Inferior parietal cortex (tissue), 1 donor: ENCODE data around the gene FOXK1.
"Not testable (repeated sequence)": the region's sequence is repeated elsewhere in the genome, so short reads cannot be mapped to it uniquely, and the experiment has no call there.

Source experiments
- DNase-seq: peaks from one replicate; pipeline ENCODE4 v3.0.0-alpha.2; 2016; ENCODE audit errors: extremely low spot score

Gene FOXK1

GRCh38 chr7:4667776-4668509 is 14.2 kb upstream of the FOXK1 start:
- no peak for DNase-seq

GRCh38 chr7:4668510-4668847 is 13.6 kb upstream of the FOXK1 start:
- DNase-seq, result no peak

GRCh38 chr7:4670791-4671190 is 11.3 kb upstream of the FOXK1 start:
- no peak for DNase-seq

- no peak for DNase-seq
Observed at GRCh38 chr7:4675771-4676367, 6.2 kb upstream of the FOXK1 start.

GRCh38 chr7:4677518-4677917 is 4.6 kb upstream of the FOXK1 start:
- not testable (repeated sequence) for DNase-seq

- DNase-seq, result no peak
Observed at GRCh38 chr7:4681218-4681851, 760 bp upstream of the FOXK1 start.

- DNase-seq, result no peak
Observed at GRCh38 chr7:4682621-4683042, 537 bp downstream of the FOXK1 start.

- no peak for DNase-seq
Observed at GRCh38 chr7:4683043-4683883, 1.2 kb downstream of the FOXK1 start.

- DNase-seq, result no peak
Observed at GRCh38 chr7:4683884-4684565, 1.9 kb downstream of the FOXK1 start.

GRCh38 chr7:4684846-4685245 is 2.8 kb downstream of the FOXK1 start:
- no peak for DNase-seq

- DNase-seq, result not testable (repeated sequence)
Observed at GRCh38 chr7:4685676-4686075, 3.6 kb downstream of the FOXK1 start.

- DNase-seq, result no peak
Observed at GRCh38 chr7:4687956-4688355, 5.9 kb downstream of the FOXK1 start.

GRCh38 chr7:4689151-4689550 is 7.1 kb downstream of the FOXK1 start:
- no peak for DNase-seq

GRCh38 chr7:4689668-4690067 is 7.6 kb downstream of the FOXK1 start:
- DNase-seq, result no peak

- no peak for DNase-seq
Observed at GRCh38 chr7:4690953-4691856, 9.1 kb downstream of the FOXK1 start.

- DNase-seq, result no peak
Observed at GRCh38 chr7:4692055-4692454, 10.0 kb downstream of the FOXK1 start.

- DNase-seq, result not testable (repeated sequence)
Observed at GRCh38 chr7:4692622-4693021, 10.5 kb downstream of the FOXK1 start.

- no peak for DNase-seq
Observed at GRCh38 chr7:4693152-4693551, 11.1 kb downstream of the FOXK1 start.

GRCh38 chr7:4693749-4694148 is 11.7 kb downstream of the FOXK1 start:
- no peak for DNase-seq

GRCh38 chr7:4694305-4694704 is 12.2 kb downstream of the FOXK1 start:
- no peak for DNase-seq
